HG03457 (cell line): ENCODE results near the gene DZIP1L.
"Not testable (repeated sequence)": the region's sequence is repeated elsewhere in the genome, so short reads cannot be mapped to it uniquely, and the experiment has no call there.

Source experiments
- ATAC-seq: cut with Tn5 transposase; IDR thresholded peaks from one replicate; pipeline ENCODE4 v1.9.1; 2021; ENCODE audit warnings: moderate number of reproducible peaks; ENCODE audit not compliant: unreplicated experiment

DZIP1L gene

DNA sequence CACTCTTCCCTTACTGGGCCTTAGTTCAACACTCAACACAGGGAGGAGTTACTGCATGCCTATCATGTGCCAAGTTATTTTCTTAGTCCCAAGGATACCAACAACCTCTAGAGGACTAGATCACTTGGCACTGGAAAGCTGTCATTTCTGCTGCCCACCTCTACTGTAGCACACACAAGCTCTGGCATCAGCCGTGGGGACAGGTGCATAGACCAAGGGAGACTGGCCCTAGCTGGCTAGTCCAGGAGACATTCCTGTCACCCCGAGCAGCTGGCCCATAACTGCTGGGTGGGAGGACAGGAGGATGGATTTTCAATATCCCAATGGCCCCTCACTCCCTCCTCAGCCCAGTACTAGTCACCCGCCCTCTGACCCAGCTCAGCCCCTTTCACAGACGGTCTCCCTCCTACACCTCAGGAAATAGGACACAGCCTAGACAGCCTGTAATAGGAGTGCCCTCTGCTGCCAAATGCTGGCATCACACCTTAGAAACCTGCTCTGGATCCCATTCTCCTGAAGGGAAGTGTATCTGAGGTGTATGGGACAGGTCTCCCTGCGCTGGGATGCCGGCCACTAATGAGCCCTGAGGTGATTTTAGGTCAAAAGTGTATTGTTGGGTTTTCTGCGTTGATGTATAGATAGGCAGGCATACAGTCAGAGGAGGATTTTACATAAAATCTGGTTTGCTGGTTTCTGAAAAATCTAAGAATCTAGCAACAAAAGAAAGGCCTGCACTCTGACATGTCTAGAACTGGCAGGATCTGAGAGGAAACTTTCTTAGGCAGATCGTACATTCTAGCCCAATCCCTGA, 3.4 kb upstream of the DZIP1L start:
- ATAC-seq: no peak

DNA sequence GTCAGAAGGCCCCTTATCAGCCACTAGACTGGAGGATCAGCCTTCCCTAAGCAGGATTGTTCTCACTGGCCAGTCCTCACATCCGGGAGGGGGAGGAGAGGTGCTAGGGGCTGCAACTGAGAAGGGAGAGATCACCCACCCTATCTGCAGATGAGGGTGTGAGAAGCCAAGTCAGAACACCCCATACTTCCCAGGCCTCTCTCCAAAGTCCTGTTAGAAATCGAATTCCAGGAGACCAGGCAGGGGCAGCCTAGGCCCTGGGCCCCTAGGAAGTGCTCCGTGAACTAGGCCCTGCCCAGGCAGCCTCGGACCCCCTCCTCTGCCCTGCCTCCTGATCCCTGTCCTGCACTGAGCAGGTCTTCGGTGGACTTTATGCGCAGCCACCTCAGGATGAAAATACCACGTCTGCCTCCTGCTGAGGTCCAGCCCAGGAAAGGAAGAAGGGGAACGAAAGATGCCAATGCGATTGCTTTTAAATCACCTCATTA, 933 bp downstream of the DZIP1L start:
- ATAC-seq: no peak

DNA sequence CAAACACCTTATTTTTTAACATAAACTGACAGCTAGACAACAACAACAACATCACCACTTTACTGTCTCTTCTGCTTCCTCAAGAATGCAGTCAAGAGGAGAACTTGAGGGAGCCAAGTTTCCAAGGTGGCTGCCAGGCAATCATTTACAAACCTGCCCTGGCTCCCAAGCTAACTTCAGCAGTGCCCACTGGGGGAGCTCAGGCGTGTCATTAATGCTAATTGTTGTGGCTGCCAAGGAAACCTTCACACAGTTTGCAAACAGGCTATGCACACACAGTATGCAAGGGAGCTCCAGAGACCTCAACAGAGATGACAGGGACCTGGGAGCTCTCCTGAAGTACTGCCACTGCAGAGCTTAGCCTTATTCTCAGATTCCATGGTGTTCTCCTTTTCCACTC, 2.1 kb downstream of the DZIP1L start:
- no peak for ATAC-seq

DNA sequence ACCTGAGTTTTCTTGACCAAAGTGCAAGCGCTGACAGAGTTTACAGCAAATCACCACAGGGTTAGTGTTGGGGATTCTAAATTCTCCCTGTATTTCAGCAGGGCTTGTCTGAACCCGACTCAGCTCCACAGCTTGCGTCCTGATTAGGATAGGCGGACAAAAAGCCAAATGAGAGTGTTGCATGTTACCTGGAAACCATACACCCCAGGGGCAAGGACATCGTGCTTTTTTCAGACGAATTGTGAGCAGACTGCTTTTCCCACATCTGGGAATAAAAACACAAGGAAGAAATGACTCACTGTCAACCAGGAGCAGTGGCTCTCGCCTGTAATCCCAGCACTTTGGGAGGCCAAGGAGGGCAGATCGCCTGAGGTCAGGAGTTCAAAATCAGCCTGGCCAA, 3.0 kb downstream of the DZIP1L start:
- ATAC-seq: no peak

DNA sequence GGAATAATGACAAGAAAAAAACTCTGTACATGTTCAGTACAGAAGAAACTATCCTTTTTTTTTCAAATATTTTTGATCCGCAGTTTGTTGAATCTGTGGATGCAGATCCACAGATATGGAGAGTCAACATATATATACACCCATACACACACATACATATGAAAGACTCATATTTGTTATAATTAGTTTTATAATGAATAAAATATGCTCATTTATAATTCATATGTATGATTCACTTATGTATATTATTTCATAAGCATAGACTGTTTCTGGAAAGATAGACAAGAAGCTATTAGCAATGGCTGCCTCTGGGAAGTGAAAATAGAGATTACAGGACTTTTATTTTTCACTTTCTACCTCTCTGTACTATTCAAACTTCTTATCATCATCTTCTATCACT, 9.8 kb downstream of the DZIP1L start:
- no peak for ATAC-seq

DNA sequence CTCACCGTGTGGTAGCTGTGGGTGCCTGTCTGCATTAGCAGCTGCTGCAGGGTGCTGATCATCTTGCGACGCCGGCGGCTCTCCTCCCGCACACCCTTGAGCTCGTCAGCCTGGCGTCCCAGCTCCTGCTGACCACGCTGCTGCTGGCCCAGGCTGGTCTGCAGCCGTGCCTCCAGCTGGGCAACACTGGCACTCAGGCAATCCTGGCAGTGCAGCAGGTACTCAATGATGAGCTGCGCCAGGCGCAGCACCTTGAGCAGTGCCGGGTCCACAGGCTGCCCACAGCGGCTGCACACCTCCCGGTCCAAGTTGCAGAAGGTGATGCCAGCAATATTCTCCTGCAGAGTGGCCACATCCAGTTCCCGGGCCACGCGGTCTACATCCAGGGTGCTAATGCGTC, 11.9 kb downstream of the DZIP1L start:
- no peak for ATAC-seq

DNA sequence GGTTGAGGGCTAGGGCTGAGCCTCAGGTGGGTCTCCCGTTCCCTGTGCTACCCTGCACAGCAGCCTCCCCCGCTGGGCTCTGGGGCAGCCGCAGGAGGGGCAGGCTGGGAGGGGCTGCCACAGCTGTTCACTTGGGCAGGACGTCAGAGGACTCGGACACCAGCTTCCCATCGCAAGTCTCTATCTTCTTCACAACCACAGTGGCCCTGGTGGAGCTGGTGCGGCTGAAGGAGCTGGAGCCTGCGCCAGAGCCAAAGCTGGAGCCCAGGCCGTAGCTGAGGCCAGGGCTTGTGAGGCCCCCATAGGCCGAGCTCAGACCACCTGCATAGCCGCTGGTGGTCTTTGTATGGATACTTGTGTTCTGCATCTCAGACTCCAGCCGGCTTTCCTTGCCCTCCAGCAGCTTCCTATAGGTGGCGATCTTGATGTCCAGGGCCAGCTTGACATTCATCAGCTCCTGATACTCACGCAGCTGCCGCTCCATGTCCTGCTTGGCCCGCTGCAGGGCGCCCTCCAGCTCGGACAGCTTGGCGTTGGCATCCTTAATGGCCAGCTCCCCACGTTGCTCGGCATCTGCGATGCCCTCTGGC, 14.0 kb downstream of the DZIP1L start:
- ATAC-seq: not testable (repeated sequence)

DNA sequence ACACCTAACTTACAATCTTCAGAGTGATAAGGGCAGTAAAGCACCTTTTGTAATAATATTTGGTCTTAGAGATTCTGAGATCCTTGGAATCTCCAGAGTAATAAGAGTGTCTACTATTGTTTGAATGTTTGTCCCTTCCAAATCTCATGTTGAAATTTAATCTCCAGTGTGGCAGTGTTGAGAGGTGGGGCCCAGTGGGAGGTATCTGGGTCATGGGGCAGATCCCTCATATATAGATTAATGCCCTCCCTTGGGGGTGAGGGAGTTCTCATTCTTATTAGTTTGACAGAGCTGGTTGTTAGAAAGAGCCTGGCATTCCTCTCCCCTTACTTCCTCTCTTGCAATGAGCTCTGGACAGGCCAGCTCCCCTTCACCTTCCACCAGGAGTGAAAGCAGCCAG, 16.0 kb downstream of the DZIP1L start:
- ATAC-seq: no peak

DNA sequence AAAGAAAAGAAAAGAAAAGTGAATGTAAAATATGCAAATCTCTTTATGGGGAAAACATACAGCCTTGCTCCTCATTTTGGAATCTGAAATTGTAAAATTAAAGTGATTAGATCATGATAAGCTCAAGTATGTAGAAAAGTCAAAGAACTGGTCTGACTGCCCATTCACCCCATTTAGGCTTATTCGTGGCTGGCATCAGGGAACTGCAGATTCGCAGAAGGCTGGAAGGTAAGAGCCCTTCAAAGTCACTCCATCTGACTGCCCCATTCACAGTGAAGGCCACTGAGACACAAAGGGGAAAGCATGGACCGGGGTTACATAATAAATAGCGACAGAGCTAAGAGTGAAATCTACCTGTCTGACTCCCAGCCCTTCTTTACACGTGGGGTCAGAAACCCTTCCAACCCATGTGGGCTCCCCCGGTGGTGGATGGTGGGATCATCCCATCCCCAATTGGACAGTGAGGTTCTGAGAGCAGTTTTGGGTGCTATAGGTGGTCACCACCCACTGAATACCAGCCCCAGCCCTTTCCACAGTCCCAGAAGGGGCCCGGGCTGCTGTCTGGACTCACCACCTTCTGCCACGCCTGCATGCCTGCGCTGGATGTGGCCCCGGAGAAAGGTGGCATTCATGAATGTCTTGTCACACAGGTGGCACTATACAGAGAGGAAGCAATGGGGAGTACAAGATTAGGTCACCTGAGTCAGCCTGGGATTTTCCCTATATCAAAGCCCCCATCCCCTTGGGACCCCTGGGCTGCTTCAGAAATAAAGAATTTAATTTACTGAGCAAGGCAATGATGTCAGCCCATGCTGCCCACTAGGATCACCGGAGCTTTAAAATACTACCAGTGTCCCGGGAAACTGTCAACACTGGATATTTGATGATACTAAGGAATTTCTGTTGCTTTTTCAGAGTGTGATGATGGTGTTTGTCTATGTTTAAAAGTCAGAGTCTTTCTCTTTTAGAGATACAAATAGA, 17.9 kb downstream of the DZIP1L start:
- ATAC-seq: no peak

DNA sequence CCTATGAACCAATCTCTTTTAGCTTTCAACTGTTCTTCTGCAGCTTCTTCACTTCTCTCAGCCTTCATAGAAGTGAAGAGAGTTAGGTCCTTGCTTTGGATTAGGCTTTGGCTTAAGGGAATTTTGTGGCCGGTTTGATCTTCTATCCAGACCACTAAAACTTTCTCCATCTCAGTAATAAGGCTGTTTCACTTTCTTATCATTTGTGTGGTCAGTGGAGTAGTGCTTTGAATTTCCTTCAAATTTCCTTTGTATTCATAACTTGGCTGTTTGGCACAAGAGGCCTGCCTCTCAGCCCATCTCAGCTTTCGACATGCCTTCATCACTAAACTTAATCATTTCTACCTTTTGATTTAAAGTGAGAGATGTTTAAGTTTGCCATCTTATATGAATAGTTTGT, 21.7 kb downstream of the DZIP1L start:
- no peak for ATAC-seq

DNA sequence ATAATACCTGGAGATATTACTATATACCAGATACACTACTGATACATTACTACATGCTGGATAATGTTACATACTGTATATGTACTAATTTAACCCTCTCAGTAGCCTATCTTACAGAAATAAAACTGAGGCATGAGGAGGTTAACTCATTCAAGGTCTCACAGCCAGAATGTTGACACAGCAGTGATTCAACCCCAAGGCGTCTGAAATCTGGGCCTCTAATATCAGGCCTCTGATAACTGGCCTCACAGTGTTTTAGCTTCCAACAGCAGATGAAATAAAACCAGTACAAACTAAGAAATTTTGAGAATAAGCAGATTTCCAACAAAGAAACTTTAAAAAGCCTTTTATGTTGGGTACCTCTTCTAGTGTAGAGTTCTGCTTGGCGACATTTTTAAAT, 23.4 kb downstream of the DZIP1L start:
- no peak for ATAC-seq

DNA sequence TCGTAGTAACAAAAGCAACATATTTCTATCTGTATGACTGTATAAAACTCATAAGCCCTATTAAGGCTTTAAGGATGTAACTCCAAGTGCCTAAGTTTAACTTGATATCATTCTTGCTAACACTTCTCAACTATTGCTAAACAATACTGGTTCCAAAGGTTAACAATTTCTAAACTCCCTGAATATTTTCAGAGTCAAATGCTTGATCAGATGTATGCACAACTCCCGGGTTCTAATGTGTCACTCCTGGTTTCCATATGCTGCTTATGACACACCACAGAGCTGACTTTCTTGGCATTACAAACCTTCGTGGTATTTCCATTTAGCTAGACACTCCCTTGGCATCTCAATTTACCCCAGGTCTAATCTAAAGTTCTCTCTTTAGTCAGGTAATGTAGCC, 26.3 kb downstream of the DZIP1L start:
- no peak for ATAC-seq

DNA sequence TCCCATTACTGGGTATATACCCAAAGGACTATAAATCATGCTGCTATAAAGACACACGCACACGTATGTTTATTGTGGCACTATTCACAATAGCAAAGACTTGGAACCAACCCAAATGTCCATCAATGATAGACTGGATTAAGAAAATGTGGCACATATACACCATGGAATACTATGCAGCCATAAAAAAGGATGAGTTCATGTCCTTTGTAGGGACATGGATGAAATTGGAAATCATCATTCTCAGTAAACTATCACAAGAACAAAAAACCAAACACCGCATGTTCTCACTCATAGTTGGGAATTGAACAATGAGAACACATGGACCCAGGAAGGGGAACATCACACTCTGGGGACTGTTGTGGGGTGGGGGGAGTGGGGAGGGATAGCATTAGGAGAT, 29.7 kb downstream of the DZIP1L start:
- ATAC-seq: not testable (repeated sequence)

DNA sequence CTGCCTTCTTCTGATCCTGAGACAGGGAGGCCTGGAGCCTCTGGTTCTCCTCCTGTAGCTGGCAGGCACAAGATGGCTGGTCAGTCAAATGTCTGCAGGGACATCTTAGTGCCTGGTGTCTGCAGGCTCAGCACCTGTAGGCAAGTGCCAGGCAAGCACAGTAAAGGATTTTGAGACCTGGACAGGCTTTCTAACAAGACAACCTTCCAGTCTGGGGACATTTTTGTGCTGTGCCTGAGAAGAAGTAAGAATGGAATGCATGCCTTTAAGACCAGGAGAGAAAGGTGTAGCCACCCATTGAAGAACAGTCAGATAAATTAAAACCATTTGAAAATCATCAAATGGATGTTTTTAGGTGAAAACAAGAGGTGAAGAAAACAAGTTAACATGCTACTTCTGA, 31.2 kb downstream of the DZIP1L start:
- no peak for ATAC-seq

DNA sequence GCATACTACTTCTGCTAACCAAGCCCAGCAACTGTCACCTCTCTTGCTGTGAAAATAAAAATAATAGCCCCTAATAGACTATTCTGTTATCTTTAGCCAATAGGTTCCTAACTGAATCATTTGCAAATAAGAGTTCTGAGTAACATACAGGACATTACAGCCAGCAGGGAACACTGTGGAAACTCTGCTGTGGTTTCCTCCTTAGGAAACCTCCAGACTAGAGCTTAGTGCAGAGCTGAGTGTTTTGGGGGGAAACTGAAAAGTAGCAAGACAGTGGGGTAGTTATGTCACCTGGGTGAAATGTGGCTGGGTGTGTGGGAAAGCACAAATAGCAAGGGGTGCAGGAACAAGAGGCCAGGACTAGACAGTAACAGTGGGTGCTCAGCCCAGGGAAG, 32.4 kb downstream of the DZIP1L start:
- ATAC-seq: no peak

DNA sequence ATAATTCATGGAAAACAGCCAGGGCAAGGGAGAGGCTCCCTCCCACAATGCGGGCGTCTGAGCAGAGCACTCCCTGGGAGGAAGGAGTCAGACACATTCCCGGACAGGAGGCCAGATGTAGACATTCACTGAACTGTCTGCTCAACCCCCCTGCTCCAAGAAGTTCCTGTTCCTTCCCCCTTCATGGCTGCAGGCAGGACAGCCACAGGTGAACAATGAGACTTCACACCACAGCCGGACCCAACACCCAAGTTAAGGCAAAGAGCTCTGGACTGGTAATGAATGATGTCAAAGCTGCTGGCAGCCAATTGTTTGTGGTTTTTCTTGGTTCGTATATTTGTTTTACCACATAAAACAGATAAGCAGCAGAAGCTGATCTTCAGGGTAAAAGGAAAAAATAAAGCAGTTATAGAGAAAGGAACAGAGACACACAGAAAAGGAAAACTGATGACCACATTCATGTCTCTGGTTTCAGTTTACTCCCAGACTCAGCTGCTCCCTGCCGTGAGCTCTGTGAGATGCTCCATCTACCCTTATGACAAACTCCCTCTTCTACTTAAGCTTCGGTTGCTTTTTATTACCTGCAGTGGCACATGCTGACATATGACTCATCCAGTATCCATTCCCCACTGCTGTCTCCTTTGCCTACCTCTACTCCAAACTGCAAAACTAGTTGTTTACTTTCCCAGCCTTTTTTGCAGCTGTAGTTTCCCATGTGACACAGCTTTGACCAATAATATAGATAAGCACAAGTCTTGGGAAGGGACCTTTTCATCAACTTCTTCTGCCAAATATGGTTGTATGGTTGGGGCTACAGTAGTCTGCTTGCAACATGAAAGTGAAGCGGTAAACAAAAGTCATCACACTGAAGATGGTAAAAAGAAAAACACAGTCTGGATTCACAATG, 33.1 kb downstream of the DZIP1L start:
- ATAC-seq: no peak

DNA sequence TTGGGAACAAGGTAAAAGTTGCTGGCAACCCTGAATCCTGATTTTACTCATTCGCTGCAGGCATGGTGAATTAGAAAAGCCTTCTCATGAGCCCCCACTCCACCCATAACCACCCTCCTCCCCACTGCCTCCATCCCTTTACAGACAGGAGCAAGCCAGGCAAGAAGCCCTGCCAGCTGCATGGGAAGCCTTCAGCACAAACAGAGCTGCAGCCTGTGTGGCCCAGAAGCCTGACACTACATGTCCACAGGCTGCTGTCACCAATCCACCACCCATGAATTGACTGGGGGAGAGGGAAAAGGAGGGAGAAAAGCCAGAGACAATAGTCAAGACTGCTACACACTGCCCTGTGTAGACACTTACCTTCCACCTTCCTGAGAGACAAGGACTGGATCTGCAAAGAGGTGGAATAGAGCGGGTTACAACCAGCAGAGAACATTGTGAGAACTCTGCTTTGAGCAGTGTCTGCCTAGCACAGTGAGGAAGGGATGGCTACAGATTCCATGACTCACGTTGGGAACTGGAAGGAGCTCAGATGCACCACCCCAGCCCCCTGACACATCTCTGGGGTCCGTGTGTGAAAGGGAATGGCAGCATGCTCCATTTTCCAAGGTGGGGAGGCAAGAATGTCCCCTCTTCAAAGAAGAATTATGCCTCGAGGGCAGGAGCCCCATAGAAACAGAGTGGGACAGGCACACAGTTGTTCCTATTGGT, 33.9 kb downstream of the DZIP1L start:
- no peak for ATAC-seq

DNA sequence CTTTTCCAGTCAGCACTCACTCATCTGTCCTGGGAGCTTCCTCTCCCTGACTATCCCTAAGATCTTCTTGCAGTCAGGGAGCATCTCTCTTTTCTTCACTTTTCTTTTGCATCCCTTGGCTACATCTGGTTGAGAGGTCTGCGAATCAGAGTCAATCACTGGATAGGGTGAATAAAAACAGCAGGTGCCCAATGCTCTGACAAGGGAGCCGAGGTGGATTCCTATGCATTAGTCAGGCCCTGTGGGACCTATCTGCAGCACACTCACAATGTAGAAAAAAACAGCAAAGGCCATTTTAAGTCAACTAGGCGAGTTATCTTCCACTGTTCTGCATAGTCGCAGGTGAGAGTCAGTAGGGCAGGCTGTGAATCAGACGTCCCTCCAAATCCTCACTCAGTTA, 35.5 kb downstream of the DZIP1L start:
- ATAC-seq: no peak

DNA sequence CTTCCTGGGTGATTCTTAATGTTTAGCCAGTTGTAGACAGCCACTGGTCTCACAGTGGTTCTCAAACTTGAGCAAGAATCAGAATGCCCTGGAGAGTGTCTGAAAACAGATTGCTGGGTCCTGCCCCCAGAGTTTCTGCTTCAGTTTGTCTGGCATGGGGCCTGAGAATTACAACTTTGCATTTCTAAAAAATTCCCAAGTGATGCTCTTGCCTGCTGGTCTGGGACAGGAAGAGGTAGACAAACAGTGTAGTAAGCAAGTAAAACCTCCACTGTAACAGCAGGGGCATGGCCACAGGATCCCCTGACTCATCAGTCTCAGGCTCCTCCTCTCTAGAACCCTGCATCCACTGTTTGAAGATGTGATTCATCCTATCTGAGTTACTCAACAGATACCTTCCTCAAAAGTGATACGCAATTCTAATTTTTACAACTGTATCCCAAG, 36.5 kb downstream of the DZIP1L start:
- ATAC-seq: no peak

DNA sequence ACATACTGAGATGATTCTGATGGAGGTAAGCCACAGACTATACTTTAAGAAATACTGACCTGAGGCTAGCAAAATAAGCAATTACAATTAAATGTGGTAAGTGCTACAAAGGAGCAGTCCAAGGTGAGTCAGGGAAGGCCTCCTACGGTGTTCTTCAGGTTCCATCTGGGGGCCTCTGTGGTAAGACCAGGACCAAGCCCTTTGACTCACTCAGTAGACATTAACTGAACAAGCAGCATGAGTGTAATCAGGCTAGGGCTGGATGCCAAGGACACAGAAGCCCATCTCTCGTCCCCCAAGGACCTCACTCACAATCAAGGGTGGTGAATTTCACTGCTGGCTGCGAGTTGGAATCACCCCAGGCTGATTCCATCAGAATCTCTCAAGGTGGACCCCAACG, 37.3 kb downstream of the DZIP1L start:
- no peak for ATAC-seq
